Activated CD4-positive, alpha-beta T cell treated with anti-CD3 and anti-CD28 coated beads, Interleukin-2, amount 50 U/mL, for 24 hours (primary cell): Measurements from ENCODE around the gene ADGRD1.

Experiments used
- DNase-seq, 2 donors: peaks; one replicate each; pipeline ENCODE4 v3.0.0-alpha.2; 2020; ENCODE audit warnings: low read depth in 1 of 2, low spot score in 1 of 2

Gene ADGRD1

GRCh38 chr12:131097202-131098177, 143.8 kb downstream of the ADGRD1 start:
- no peak for DNase-seq

- no peak for DNase-seq
Measured at GRCh38 chr12:131098178-131098981, 144.7 kb downstream of the ADGRD1 start.

DNA sequence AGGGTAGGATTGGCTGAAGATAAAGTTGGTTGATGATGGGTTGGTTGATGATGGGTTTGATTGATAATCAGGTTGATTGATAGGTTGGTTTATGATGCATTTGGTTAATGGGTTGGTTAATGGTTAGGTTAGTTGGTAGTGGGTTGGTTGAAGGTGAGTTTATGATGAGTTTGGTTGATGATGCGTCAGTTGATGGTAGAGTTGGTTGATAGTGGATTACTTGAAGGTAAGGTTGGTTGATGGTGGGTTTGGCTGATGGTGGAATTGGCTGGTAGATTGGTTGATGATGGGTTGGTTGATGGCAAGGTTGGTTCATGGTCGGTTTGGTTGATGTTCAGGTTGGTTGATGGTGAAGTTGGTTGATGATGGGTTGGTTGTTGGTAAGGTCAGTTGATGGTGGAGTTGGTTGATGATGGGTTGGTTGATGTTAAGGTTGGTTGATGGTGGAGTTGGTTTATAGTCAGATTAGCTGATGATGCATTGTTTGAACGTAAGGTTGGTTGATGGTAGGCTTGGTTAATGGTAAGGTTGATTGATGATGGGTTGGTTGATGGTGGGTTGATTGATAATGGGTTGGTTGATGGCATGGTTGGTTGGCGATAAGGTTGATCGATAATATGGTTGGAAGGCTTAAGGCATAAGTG, 146.4 kb downstream of the ADGRD1 start:
- DNase-seq = no peak

DNA sequence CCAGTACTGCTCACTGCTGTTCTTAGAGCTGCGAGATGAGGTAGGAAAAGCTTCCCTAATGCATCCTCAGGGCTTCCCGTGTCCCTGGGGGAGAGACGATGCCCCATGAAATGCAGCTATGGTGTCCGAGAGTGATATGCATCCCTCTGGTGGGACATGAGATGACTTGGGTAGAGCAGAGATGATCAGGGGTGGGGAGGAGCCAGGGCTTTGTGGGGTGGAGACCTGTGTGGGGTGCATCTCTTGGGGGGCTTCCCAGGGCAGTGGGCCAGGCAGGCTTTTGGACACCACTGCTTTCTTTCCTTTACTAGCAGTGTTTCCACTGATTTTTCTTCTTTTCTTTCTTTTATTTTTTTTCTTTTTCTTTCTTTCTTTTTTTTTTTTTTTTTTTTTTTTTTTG, 147.3 kb downstream of the ADGRD1 start:
- no peak for DNase-seq

DNA sequence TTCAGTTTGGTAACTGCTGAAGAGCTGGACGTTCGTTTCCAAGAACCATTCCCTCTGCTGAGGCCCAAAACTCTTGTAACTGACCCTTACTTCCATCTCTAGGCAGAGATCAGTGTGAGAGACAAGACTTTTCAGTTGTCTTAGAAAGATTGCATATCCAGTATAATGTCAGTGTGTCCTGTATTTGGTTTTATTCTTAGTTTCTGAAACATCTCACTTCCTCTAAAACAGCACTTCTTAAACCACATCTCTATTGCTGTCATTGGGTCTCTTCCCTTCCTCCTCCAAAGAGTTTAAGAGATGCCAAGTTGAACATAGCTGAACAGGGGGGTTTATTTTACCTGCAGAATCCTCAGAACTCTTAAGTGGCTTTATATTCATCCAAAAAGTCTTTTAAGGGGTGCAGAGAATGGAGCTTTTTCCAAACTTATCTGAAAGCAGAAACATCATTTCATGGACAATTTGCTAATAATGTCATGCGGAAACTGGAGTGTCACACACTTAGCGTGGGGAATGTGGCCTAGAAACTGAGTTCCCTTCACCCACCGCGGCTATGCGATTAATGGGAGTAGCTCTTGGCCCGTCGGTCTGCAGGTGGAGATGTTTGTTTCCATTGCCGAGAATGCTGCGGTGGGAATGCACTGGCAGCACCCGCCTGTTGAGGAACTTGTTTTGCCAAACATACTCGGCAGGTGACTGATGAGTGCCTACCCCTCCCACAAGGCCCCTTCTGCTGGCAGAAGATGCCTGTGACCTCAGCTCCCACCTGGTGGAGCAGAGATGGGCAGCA, 148.2 kb downstream of the ADGRD1 start:
- DNase-seq = no peak

- no peak for DNase-seq
Measured at GRCh38 chr12:131102493-131102931, 148.8 kb downstream of the ADGRD1 start.

GRCh38 chr12:131102991-131103668, 149.4 kb downstream of the ADGRD1 start:
- no peak for DNase-seq

DNA sequence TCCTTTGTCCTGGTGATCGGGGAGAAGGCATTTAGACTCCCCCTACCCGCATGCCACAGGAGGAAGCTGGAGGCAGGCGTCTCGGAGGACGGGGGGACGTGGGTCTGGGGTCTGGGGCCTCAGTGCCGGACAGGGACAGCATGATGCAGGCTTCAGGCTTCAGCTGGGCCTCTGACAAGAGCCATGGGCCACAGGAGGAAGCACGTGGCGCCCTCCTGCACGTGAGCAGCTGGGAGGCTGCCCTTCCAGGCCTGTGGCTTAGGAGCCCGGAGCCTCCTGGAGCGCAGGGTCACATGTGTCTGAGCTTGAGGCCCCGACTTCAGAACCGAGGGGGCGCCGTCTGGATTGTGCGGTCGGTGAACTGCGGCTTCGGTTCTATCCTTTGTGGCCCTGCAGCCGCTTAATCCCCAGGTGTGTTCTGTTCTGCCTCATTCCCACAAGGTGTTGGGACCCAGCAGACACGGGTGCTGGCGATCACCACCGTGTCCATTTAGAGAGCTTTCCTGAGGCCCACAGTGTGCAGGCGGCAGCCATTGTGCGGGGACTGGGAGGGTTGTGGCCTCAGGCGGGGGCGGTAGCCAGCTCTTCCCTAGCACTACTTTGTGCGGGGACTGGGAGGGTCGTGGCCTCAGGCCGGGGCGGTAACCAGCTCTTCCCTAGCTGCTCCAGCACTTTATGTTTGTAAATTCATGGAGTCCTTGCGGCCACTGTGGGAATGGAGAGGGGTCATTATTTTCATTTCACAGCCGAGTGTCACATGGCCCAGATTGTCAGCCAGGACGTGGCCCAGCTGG, 150.2 kb downstream of the ADGRD1 start:
- no peak for DNase-seq

- peak; percentile 76 to 79 for DNase-seq
Measured at GRCh38 chr12:131104463-131105350, 151.0 kb downstream of the ADGRD1 start.

GRCh38 chr12:131105351-131105735, 151.6 kb downstream of the ADGRD1 start:
- no peak for DNase-seq

DNA sequence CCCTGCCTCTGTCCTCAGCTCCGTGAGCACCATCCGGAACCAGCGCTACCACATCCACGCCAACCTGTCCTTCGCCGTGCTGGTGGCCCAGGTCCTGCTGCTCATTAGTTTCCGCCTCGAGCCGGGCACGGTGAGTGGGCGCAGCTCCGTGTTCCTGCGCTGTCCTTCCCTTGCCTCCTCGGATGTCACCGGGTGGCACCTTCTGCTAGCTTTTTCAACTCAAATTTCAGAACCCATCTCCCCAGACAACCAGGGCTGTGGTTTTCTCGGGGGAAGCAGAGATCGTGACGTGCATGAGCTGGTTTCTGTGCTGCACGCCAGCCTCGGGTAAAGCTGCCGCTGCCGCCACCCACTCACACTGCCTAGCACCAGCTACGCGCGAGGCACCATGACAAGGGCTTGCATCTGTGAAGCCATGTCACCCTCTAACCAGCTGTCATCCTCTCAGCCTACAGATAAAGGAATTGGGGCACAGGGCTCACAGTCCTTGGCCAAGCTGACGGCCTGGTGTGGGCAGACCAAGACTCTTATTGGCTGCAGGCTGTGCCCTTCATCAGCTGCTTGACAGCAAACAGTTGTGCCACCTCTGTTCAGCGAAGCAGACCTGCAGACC, 152.1 kb downstream of the ADGRD1 start:
- peak; percentile 31 to 58 for DNase-seq

DNA sequence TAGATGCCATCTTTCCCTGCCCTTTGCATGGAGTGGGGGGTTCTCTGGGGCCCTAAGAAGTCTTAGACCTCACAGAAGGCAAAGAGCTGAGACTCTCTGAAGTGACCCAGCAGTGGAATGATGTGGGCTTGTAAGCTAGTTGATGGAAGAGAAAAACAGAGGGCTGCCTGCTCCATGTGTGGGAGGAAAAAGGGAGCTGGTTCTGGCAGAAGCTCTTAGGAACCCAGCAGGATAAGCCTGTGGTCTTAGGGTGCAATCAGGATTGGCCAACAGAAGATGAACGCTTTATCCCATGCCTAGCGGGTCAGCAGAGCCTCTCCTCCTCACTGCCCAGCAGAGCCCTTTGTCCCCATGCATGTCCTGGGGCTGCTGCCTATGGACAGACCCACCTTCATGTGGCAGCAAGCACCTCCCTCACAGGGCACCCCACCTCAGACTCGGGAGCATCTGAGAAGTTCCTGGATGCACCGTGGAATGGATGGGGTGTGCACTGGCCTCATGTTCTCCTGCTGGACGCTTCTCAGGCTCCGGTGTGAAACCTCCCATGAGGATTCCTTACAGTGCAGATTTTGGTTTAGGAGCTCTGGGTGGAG, 152.7 kb downstream of the ADGRD1 start:
- no peak for DNase-seq

- DNase-seq = no peak
Measured at GRCh38 chr12:131108177-131108955, 154.7 kb downstream of the ADGRD1 start.

DNA sequence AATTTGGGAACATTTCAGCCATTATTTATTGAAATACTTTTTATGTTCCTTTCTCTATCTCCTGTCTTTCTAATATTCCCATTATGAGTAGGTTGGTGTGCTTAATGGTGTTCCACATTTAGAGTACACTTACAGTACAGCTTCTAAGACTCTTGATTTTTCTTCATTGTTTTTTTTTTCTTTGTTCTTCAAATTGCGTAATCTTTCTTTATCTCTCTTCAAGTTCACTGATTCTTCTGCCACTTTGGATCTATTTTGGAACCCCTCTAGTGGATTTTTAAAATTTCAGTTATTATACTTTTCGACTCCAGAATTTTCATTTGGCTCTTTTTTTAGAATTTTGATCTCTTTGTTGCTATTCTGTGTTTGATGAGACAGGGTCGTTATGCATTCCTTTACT, 157.7 kb downstream of the ADGRD1 start:
- no peak for DNase-seq

DNA sequence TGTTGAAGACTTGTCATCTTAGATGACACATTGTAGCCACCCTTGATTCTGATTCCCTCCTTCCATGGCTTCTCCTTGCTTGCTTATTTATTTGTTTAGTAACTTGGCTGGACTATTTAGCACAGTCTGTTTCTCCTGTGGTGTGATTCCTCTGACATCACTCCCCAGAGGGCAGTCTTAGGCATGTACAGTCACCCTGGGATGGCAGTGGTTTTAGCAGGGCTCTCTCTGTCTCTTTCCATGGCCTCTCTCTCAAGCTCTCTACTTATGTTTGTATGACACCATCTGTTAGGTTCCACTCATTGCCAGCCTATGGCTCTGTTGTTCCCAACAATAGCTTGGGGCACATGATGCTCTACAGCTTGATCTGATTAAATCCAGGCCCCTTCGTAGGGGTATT, 158.3 kb downstream of the ADGRD1 start:
- no peak for DNase-seq

GRCh38 chr12:131112700-131113290, 159.1 kb downstream of the ADGRD1 start:
- no peak for DNase-seq
